Muscle of arm (tissue), 12 donors: ENCODE data around the gene RILPL2. TPM values are rescaled to one million over a fixed set of nuclear protein-coding genes. Genes with fewer than 3 reads are reported as not detected.
"Not testable (repeated sequence)": the region's sequence is repeated elsewhere in the genome, so short reads cannot be mapped to it uniquely, and the experiment has no call there.

Experiments used
- DNase-seq: peaks from one replicate; pipeline ENCODE4 v3.0.0-alpha.2; 2013
- polyA plus RNA-seq, 12 donors: library from polyadenylated mRNA; unstranded; fragments of 120-200 nt; gene quantifications; one replicate each; pipeline ENCODE4 v1.2.1, GENCODE V29; 2013; ENCODE audit not compliant: insufficient read length in 12 of 12

RILPL2 gene
- polyA plus RNA-seq, 12 donors = 1.1 to 3.2 (median 1.5) TPM; not detected in 1

DNA sequence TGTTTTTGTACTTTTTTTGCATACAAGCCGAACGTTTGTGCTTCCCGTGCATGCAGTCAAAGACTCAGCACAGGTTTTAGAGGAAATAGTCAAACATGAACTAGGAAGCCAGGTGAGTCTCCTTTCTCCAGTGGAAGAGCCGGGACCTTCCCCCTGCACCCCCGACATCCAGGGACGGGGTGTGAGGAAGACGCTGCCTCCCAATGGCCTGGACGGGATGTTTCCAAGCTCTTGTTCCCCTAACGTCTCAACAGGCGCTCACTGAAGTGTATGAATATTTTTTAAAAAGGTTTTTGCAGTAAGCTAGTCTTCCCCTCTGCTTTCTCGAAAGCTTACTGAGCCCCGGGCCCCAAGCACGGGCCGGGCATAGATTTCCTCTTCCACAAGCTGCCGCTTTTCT, 28.6 kb downstream of the RILPL2 start:
- DNase-seq = not testable (repeated sequence)

DNA sequence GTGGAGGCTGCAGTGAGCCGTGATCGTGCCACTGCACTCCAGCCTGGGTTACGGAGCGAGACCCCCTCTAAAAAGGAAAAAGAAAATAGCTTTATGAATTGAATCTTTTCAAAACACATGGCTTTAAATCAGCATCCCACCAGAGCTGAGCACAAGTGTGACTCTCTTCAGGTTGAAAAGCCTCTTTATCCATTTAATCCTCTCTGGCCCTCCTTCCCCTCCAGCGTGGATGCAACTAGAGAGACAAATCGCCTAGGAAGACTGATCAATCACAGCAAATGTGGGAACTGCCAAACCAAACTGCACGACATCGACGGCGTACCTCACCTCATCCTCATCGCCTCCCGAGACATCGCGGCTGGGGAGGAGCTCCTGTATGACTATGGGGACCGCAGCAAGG, 29.2 kb downstream of the RILPL2 start:
- DNase-seq = not testable (repeated sequence)

DNA sequence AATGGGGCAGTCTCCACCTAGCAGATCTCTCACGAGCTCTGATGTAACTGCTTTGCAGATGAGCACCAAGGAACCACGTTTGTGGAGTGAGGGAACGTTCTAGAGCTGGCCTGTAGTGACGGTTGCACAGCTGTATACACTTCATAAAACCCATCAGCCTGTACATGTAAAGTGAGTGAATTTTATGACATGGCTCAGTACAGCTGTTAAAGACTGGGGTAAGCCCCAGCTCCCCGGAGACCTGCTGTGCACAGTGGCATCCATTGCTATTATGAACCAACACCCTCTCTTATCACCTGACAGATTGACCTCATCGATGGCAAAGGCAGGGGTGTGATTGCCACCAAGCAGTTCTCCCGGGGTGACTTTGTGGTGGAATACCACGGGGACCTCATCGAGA, 31.9 kb downstream of the RILPL2 start:
- no peak for DNase-seq

DNA sequence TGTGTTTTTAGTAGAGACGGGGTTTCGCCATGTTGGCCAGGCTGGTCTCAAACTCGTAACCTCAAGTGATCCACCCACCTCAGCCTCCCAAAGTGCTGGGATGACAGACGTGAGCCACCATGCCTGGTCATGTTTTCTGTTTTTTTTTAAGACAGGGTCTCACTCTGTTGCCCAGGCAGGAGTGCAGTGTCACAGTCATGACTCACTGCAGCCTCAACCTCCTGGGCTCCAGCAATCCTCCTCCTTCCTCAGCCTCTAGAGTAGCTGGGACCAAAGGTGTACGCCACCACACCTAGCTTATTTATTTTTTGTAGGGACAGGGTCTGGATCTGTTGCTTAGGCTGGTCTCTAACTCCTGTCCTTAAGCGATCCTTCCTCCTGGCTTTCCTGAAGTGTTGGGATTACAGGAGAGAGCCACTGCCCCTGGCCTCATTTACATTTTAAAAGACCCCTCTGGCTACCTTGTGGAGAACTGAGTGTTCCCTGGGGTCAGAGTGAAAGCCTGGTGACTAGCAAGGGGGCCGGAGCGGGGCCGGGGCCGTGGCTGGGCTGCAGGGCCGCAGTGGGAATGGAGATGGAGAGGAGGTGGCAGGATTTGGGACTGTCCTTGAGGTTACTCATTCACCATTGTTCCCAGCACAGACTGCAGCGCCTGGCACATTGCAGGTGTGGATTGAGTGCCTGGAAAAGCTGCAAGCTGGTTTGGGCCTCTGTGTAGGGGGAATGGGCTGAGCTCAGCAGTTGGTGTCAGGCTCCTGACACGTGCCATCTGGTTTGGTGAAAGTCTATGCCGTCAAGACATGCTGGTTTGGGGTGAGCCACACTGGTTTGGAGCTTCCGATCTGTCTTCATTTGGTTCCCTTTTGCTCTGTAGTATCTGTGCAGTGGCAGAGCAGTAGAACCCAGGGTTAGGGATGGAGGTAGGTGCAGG, 34.5 kb downstream of the RILPL2 start:
- DNase-seq = no peak

DNA sequence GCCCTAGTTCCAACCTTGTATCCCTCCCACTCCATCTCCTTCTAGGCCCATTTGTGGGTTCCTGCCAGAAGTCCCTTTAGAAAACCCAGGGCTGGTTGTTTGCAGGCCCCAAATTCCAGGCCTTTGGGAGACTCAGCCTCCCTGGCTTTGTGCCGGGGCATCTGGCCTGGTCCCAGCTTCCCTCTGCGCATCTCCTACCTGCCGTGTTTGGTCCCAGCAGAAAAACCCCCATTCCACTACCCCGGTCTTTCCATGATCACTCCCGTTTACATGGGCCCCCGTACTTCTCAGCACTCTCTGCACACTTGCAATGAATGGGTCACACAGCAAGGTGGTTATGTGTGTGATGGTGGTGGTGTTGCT, 37.2 kb downstream of the RILPL2 start:
- DNase-seq = no peak

DNA sequence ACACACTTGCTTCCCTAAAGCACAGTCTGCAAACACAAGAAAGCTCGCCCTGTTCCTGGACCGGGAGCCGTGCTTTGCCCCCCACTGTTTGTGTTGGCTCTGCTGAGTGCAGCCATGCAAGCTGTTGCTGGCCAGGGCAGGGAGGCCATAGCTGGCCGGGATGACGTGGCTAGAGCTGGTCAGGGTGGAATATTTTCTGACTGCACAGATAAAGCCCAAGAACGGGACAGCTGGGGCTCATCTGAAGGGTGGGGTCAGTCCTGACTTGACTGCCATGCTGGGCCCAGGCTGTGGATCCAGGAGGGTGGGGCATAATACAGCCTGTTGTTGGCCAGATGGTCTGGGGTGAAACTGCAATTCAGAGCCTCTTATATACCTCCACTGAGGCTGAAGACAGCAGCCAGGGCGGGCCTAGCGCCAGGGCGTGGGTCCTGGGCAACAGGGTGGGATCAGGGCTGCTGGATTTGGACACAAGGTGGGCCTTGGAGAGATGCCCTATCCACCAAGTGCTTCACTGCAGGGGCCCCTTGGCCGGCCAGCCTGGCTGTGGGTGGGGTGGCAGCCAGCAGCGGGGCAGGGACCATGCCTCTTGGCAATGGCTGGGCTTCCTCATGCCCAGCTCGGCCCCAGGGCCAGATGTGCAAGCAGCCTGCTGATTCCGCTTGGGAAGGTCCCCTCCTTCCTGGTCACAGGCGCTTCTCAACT, 37.8 kb downstream of the RILPL2 start:
- DNase-seq = no peak

DNA sequence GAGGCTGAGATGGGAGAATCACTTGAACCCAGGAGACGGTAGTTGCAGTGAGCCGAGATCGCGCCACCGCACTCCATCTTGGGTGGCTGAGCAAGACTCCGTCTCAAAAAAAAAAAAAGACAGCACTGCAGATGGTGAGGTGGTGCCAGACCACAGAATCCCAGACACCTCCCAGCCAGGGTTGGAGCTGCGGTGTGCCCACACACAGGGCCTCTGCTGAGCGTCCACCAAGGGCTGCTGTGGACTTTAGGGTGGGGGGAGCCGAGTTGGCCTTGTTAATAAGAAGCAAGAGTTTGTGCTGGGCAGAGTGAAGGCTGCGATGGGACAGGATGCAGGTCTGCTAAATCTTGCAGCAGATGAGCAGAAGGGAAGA, 38.3 kb downstream of the RILPL2 start:
- no peak for DNase-seq

DNA sequence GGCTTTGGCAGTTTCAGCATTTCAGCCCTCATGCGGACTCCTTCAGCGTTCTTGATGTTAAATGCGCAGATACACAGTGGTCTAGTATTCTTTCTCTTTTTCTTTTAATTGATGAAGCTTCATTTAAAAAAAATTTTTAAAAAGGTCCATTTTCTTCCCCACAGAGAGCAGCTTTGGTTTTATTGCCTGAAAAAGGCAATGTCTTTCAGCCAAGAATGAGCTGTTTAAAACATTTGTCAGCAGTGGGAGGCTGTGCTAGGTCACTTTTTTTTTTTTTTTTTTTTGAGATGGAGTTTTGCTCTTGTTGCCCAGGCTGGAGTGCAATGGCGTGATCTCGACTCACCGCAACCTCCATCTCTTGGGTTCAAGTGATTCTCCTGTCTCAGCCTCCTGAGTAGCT, 39.1 kb downstream of the RILPL2 start:
- DNase-seq = no peak

DNA sequence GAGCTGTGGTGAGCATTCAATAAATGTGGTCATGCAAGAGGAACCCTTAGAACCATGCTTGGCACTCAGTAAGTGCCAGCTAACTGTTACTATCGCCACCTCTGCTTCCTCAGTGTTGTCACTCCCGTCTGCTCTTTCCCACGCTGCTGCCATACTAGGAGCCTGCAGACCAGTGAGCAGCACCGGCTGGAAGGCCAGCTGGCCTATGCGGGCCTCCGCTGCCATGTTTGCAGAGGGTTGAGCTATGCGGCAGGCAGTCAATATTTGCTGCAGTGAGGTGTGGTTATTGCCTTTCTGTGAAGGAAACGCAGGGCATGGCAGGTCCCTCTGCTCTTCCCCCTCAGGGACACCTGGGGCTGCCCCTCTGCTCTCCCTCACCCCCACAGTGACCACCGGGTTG, 39.5 kb downstream of the RILPL2 start:
- DNase-seq = no peak

DNA sequence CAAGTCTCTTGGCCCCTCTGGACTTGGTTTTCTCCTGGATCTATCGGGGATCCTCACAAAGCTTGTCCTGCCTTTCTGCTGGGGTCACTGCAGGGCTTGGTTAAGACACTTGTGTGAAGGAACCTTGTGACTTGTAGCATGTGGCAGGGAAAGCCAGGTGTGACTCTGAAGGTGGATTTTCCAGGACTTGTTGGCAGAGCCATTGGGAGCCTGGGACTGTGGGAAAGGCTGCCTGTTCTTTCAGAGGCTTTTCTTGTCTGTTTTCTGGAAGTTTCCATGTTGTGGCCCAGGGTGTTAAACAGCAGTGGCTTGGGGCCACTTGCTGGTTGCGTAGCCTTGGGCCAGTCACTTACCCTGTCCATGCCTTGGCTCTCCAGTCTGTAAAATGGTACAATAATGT, 39.9 kb downstream of the RILPL2 start:
- no peak for DNase-seq

DNA sequence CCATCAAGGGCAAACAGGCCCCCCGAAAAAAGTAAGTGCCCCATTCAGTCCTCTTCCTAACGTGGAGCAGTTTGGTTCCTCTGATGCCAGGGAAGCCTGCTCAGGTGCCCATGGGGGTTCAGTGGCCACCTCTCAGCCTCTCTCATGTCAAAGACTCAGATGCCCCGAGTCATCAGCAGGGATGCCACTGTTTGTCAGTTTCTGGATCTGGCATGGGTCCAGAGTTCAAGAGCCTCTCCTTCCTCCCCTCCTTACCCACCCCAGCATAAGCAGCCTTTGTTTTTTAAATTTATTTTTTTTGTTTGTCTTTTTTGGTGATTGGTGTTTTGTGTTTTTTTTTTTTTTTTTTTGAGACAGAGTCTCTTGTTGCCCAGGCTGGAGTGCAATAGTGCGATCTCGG, 41.2 kb downstream of the RILPL2 start:
- DNase-seq = no peak

DNA sequence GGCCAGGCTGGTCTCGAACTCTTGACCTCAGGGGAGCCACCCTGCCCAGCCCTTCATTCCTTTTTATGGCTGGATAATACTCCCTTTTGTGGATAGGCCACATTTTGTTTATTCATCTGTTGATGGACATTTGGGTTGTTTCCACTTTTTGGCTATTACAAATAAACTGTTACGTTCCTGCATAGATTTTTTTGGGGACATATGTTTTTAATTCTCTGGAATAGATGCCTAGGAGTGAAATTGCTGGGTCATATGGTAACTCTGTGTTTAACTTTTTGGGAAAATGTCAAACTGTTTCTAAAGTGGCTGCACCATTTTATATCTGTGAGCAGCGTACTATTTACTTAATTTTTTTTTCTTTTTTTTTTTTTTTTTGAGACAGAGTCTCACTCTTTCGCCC, 42.7 kb downstream of the RILPL2 start:
- DNase-seq = no peak

DNA sequence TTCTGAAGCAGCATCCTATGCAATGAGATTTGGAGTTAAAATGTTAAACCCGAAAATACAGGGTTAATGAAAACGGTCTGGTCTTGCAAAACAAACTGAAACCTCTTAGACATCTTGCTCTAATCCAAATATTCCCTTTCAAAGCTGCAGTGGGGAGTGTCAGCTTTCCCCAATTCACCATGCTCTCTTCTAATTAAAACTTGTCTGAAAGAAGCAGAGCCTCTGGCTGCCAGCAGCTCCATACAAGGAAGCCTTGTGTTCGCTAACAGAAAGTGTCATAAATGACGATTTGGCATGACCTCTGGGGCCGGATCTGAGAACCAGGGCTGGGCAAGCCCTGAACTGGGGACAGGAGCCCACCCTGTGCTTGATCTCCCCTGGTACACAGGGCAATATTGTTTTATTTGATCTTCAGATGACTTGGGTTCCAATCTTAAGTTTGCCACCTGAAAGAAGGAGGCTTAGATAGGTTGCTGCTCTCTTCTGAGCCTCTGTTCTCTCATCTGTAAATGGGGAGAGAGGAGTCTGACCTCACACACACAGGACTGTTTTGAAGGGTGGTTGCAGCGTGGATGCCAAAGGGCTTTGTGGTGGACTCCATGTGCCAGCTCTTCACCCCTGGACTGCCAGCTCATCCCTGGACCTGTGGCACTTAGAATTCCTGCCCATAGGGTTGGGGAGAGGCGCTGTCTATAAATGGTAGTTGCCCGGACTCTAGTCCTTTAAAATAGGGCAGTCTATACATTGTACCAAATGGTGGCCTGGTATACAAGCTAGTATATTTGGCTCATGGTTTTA, 44.7 kb downstream of the RILPL2 start:
- no peak for DNase-seq

DNA sequence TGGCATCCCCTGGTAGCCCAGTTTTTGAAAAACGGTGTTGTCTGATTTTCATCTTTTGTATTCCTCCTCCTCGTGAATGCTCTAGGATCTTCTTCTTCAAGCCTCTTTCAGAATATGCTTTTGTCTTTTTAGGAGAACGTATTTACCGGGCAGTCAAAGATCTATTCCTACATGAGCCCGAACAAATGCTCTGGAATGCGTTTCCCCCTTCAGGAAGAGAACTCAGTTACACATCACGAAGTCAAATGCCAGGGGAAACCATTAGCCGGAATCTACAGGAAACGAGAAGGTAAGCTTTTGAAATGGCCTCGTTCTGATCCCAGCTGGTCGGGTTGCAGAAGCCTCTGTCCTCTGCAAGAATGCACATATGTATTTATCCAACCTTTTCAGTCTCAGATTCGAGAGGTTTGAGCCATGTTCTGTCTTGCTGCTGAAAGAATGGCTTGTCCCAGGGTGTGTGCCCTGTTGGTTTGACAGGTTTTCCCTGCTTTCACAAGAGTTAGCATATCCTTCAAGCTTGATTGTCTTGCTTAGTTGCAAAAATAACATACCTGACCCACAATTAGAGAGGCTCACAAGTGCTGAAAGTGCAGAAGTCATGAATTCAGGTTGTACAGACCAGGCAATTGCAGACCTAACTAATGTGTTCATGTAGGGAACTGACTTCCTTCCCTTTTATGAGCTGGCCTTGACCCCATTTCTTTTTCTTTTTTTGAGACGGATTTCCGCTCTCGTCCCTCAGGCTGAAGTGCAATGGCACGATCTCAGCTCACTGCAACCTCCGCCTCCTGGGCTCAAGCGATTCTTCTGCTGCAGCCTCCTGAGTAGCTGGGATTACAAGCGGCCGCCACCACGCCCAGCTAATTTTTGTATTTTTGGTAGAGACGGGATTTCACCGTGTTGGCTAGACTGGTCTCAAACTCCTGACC, 45.7 kb downstream of the RILPL2 start:
- DNase-seq = no peak

DNA sequence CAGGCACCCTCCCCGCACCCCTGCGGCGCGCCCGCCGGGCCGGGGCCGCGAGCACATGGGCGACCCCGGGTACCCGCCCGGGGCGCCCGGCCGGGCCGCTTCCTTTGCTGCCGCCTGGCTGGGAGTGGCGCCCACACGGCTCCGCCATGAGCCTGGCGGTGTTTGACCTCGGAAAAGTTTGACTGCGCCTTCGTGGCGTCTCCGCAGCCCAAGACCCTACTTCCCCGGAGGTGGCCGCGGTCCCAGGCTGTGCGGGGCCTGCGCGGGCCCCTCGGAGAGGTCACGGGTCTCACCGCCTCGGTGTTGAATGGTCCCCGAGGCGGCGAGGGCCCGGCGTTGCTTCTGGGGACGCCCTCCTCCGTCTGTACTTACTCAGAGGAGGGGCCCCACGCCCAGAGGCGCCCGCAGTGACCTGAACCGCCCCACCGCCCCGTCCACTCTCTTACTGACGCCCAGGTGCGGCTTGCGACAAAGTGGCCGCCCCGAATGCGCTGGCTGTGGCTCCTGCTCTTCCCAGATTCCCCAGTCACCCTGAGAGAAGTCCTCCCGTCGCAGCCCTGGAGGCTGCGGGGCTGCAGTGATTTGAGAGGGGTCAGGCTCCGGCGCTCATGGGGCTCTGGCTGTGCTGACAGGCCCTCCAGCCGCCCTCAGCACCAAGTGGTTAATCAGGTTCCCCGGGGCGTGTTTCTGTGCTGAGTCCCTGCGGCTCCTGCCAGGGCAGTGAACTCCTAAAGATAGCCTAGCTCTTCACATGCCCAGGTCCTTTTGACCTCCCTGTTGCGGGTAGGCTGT, 46.7 kb downstream of the RILPL2 start:
- DNase-seq = no peak

DNA sequence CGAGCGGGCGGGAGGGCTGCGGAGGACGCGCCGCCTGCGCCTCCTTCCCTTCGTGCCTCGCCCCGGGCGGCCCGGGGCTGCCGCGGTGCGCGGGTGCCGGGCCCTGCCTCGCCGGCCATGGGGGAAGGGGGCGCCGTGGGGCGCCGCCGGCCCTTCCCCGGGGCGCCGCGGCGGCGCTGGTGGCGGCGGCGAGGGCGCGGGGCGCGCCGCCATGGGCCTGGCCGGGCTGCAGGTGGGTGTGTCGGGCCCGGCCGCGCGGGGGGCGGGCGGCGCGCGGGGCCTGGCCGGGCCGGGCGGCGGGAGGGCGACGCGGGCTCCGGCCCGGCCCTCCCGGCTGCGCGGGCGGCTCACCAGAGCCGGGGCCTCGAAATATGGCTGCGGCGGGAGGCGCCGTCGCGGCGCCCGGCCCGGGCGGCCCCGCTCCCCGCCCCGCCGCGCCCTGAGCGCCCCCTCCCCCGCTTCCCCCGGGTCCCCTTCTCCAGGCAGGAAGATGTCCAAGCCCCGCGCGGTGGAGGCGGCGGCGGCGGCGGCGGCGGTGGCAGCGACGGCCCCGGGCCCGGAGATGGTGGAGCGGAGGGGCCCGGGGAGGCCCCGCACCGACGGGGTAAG, 47.4 kb downstream of the RILPL2 start:
- DNase-seq = no peak

DNA sequence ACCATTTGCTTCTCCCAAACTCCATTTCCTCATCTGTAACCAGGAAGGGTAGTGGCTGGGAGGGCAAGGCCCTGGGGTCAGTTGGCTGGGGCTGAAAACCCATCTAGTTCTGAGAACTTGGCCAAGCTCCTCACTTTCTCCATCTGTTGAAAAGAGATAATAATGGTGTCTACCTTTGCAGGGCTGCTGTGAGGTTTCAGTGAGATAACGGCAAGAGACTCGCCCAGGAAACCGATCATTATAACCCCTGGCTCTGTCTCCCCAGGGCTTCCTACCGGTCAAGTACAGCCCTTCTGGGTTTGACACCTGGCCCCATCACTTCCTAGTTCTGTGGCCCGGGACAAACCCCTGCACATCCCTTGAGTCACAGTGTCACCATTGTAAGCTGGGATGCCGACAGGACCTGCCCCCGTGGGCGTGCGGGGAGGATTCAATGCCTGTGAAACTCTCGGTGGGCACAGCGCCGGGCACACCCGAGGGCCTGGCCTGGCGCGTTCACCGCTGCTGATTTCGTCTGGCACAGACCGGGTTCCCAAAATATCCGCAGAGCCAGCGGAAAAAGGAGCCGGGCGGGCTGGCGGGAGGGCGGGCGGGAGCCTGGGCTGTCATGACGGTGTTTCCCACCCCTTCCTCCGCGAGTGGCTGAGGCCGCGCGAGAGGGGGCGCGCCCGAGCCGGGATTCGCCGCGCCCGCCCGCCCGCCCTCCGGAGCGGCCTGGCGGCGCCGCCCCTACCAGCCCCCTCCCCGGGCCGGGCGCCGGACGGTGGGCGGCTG, 48.1 kb downstream of the RILPL2 start:
- peak; percentile 82 for DNase-seq

DNA sequence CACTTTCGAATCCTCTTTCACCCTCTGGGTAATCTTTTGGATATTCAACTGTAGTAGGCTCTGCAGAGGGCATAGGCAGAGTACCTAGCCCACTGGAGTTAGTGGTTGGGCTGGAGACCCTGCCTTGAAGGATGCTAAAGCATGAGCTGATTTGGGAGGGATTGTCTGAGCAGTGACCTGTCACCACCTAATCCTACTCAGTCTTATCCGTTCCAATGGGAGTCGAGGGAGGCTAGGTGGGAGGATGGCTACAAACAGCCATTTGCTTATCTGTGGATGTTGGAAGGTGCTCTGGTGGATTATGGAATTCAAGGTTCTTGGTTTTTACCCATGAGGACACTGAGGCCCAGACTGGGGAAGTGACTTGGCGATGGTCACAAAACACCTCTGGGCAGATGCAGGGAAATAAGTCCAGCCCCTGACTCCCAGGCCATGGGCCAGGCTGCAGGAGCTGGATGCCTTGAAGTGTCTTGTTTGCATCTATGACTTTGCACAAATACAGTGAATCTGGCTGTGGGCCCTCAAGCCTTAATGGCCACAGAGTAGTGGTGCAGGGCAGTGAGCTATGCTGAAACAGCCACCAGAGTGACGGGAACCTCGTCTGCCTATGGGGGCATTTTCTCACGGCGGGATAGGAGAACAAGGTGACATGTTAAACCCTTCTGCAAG, 48.8 kb downstream of the RILPL2 start:
- no peak for DNase-seq

DNA sequence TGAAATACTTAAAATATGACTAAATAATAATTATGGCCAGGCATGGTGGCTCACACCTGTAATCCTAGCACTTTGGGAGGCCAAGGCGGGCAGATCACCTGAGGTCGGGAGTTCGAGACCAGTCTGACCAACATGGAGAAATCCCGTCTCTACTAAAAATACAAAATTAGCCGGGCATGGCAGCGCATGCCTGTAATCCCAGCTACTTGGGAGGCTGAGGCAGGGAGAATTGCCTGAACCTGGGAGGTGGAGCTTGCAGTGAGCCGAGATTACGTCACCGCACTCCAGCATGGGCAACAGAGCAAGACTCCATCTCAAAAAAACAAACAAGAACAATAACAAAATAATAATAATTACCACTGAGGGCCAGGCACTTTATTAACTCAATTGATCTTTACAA, 50.9 kb downstream of the RILPL2 start:
- DNase-seq = not testable (repeated sequence)
